Stimulated activated CD8-positive, alpha-beta memory T cell treated with anti-CD3 and anti-CD28 coated beads, Interleukin-12 subunit alpha, Interleukin-12 subunit beta, amount 100 ng/mL, for 4 hours (primary cell): ENCODE data around the gene DNAH7.
"Not testable (repeated sequence)": the region's sequence is repeated elsewhere in the genome, so short reads cannot be mapped to it uniquely, and the experiment has no call there.

ENCODE experiments used
- DNase-seq: peaks from one replicate; pipeline ENCODE4 v3.0.0-alpha.2; 2020; ENCODE audit warnings: low read depth

The DNAH7 gene

DNA sequence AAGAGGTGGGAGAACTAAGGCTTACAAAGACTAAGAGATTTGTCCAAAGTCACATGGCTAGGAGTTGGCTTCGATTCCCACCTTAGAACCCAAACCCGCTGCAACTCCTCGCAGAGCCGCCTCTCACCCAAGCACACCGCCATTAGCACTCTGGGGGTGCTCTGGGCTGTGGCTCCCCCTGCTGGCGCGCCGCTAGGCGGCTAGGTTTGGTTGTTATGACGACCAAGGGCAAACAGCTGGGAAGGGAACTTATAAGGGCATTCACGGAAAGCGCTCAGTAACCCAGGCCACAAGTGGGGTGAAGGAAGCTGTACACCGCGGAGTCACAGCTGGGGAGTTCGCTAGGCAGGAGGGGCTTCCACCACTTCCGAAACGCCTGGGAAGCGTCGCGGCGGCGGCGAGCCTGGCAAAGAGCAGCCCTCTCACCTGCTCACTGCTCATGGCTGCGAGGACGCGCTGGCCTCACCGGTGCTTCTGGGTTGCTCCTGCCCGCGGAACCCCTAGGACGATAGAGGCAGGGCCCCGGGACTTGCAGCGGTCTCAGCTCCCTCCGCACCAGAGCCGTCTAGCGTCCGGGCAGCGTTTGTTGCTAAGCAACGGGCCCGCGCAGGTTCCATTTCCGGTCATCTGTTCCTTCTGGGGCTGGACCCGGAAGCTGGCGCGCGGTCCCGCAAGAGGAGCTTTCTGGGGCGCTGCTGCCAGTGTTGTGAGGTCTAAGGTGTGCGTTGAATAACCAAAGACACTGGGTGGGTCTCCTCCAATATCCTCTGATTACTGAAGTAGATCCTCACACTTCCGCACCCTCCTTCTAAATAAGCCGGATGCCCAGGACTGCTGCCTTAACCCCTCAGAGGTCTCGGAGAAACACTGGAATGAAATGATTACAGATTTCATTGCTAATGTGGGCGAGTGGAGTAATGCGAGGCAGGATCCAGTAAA lies at the start of gene DNAH7:
TSS of gene DNAH7 (minus strand) at position 567 of the 939 bp plus-strand sequence. CDS start at position 441, 126 bp downstream.
- peak; percentile 79 for DNase-seq

DNA sequence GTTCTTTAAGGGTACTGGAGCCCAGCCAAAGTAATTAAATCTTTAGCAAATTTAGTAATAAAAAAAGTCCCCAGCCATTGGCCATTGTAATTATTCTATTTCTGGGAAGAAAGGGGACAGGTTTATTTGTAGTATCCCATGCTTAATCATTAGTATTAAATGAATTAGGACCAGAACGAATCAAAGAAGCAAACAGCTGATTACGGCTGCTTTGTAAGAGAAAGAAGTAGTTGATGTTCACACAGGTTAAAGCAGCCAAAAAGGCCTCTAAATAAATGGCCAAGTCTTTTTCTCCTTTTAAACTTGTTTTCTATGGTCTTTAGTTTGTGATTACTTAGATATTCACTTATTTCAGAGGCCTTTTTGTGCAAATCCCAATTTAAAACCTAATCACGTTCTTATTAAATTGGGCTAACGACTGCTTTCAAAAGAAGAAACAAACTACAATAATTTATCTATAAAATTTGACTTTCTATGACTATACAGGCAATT lies 48.6 kb upstream of the DNAH7 start:
- no peak for DNase-seq

DNA sequence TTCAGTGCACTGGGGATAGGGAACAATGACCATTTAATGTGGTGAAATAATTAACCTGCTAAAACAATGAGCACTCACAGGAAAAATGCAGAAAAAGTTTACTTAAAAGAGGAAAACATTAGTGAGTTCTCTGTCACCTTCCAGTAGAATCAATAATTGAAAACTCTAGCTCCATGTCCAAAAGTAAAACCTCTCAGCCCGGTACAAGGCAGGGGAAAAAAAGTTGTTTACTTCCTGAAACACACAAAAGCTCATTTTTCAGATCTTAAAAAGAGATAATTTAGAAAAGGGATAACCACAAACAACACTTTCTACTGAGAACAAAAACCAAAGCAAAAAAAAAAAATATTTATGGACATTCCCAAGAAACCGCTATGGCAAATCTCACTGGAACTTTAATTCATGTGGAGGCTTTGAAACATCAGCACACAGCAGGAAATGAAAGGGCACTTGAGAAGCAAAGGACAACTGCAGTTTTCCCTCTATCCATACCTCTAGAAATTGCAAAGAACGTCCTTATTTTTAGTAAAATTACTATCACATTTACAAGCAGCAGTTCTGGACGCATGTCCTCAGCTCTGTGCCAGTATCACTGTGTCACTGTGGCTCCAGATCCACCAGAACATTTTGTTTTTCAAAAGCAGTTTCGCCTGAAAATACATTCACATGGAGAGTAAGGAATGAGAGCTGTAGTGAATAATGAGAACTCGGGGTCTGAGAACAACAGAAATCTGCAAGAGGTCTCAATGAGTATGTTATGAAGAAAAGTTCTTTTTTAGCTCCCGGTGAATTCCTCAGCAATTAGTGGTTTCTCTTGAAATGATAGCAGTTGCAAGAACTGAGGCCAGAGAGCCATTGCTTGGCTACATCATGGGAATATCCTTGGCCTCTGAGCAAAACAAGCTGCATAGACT lies 44.7 kb upstream of the DNAH7 start:
- no peak for DNase-seq

- DNase-seq, result no peak
Observed at GRCh38 chr2:196112418-196113034, 43.9 kb upstream of the DNAH7 start.

DNA sequence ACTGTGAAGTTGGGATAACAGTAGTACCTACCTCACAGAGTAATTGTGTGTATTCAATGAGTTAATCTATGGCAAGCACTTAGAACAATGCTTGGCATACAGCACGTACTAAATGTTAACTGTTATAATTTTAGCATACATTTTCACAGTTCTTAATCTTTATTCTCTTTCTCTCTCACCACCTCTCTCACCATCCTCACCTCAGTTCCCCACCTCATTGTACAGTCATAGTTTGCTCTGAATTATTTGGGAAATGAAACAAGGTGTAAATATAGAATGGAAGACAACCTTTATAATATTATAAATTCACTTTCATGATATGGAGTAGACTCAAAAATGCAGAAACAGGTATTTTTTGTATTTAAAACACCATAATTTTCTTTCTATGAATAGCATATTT lies 40.0 kb upstream of the DNAH7 start:
- DNase-seq, result no peak

DNA sequence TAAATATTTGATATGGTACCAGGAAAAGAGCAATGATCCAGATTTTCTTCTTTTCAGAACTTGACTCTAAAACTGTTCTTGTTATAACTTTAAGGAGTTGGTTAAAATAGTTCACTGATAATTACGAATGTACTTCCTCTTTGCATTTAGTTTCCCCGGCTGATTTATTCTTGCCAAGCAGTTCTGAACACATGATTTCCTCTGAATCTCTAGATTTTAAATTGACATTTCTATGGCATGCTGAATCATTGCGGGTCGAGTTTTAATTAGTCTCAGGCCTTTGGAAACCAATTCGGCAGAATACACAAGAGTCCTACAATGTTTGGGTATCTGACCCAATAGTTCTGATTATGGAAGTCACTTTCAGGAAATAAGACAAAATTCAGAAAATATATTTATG lies 37.3 kb upstream of the DNAH7 start:
- DNase-seq, result no peak

GRCh38 chr2:196104066-196104465 lies 35.4 kb upstream of the DNAH7 start:
- DNase-seq, result no peak

- DNase-seq, result no peak
Observed at GRCh38 chr2:196103626-196104025, 35.0 kb upstream of the DNAH7 start.

DNA sequence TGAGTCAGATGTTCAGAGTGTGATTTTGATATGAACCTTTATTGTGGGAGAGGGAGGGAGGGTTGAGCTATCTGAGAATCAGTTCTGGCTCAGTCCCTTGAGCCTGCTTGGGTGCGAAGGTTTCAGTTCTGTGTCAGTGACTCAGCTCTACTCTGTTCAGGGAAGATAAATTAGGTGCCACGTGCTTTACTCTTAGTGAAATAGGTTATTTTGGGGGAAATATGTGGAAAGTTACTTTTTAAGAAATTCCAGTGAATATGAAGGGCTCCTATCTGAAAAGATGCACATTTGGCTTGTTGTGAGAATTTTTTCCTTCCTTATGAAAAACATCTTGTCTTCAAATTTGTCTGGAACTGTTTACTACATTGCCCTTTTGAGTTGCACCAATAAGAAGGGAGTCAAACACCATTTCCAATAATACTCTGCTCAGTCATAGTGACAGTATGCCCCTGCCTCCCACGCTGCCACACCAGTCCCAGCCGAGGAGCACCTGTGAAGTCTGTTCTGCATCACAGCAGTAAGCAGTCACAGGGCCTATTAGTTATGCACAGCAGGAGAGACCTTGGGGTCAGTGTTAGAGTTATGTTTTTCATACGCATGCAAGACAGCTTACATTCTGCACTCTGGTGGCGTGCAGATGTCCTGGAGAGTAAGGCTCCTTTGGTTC lies 32.8 kb upstream of the DNAH7 start:
- no peak for DNase-seq

GRCh38 chr2:196099916-196100315 lies 31.3 kb upstream of the DNAH7 start:
- DNase-seq, result no peak

DNA sequence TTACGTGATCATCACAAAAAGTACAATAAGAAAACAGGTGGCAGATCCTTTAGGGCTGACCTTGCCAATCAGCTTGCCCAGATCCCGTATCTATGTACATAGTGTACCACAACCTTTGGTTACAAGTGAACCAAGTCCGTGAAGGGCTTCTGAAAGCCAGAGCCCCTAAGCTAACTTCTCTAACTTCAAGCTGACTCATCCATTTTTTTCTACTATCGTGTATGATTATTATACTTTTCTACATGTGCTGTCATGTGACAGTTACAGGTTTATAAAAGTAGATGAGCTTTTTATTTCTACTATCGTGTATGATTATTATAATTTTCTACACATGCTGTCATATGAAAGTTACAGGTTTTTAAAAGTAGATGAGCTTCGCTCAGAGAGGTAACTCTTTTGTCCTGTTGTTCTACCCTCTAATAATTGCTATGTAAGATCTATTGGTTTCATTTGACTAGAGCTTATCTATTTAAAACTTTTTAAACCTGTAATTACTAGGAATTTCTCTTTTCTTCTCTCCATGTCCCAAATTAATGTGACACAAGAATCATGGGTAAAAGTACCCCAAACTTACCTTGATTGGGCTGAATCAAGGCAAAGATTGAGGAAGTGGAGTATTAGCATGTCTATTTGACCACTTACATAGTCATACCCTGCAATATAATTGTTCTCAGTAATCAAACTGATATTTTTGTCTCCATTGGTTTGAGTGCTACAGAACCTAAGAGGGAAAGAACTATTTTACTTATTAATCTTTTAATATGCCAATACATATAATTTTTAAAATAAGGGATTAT lies 29.4 kb upstream of the DNAH7 start:
- no peak for DNase-seq

- no peak for DNase-seq
Observed at GRCh38 chr2:196096982-196097745, 28.5 kb upstream of the DNAH7 start.

- DNase-seq, result no peak
Observed at GRCh38 chr2:196096264-196096663, 27.6 kb upstream of the DNAH7 start.

DNA sequence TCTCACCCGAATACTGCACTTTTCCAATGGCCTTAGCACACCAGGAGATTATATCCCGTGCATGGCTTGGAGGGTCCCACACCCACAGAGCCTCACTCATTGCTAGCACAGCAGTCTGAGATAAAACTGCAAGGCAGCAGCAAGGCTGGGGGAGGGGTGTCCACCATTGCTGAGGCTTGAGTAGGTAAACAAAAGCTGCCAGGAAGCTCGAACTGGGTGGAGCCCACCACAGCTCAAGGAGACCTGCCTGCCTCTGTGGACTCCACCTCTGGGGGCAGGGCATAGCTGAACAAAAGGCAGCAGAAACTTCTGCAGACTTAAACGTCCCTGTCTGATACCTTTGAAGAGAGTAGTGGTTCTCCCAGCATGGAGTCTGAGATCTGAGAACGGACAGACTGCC lies 20.8 kb upstream of the DNAH7 start:
- DNase-seq, result not testable (repeated sequence)

GRCh38 chr2:196088203-196088602 lies 19.6 kb upstream of the DNAH7 start:
- DNase-seq, result no peak

DNA sequence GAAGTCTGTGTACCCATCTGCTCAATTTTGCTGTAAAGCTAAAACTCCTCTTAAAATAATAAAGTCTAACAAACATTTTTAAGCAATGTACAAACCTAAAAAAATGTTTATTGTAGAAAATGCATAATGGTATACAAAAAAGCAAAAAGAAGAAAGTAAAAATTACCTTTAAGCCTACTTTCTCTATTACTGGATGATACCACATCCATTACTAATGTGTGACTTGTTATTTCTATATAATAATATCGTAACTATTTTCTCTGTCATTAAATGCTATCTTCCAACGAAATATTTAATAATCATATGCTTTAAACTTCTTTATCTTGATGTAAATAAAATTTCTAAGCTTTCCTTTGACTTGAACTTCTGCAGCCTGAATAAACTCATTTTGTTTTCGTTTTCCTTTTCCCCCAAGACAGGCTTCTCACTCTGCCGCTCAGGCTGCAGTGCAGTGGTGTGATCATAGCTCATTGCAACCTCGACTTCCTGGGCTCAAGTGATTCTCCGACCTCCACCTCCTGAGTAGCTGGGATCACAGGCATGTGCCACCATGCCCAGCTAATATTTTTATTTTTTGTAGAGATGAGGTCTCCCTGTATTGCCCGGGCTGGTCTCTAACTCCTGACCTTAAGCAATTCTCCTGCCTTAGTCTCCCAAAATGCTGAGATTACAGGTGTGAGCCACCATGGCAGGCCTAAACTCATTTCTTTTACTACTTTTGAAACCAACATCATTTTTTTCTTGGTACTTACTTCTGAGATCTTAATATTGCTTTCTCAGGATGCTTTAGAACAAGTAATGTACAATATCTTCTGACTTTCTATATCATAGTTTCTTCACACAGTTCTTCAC lies 18.1 kb upstream of the DNAH7 start:
- no peak for DNase-seq

DNA sequence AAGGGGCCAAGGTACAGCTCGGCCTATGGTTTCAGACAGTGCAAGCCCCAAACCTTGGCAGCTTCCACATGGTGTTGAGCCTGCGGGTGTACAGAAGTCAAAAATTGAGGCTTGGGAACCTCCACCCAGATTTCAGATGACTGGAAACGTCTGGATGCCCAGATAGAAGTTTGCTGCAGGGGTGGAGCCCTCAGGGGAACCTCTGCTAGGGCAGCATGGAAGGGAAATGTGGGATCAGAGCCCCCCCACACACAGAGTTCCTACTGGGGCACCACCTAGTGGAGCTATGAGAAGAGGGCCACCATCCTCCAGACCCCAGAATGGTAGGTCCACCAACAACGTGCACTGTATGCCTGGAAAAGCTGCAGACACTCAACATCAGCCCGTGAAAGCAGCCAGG lies 15.0 kb upstream of the DNAH7 start:
- DNase-seq, result no peak

DNA sequence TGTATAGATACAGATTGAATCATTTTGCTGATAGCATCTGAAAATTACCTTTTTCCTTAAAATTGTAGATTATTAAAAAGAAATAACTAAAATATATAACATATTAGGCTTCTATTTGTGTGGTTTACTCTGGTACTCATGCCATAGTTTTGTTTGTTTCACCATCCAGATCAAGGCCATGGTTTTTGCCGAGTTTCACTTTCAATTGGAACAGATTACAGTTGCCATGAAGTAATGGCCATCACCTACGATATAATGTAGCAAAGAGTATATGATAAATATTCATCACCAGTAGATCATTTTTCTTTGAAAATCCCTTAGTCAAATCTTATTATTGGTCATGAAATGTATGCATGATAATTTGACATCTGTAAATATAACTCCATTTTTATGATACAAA lies 11.9 kb upstream of the DNAH7 start:
- no peak for DNase-seq

DNA sequence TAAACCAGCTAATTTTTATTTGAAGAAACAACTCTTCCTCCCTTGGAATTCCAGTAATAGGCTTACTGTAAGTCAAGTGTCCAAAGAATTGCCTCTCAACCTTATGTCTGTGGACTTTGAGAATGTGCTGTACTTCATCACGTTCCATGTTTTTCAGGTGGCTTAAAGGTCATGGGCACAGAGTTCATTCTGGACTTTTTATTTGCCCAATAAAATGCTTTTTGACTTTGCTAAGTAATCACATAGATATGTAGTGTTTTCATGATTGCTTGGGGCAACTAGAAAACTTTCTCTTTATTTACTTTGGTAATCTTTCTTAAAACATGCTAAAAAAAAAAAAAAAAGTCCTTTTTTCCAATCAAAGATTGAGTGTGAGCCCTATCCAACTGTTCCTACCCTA lies 10.4 kb upstream of the DNAH7 start:
- DNase-seq, result no peak
